Liver (tissue), 9 donors: ENCODE measurements around the gene NIT1. TPM values are rescaled to one million over a fixed set of nuclear protein-coding genes. Genes with fewer than 3 reads are reported as not detected.

Experiments
- DNase-seq: peaks from one replicate; pipeline ENCODE4 v3.0.0-alpha.2; 2017; ENCODE audit warnings: low spot score
- H3K27ac ChIP-seq, 2 donors: one replicate each; pipeline ENCODE4 v1.7.0; 2013; ENCODE audit warnings: inconsistent platforms in 2 of 2, low read length in 2 of 2, control low read depth in 1 of 2, low read depth in 1 of 2, mild to moderate bottlenecking in 1 of 2
- H3K27me3 ChIP-seq, 4 donors: one replicate each; pipeline versions ENCODE4 v1.6.1 to v1.7.0; 2013; ENCODE audit warnings: low read length in 3 of 4, inconsistent platforms in 1 of 4, mild to moderate bottlenecking in 1 of 4, moderate library complexity in 1 of 4; ENCODE audit not compliant: control insufficient read depth in 4 of 4, insufficient read depth in 4 of 4
- H3K36me3 ChIP-seq, 4 donors: one replicate each; pipeline versions ENCODE4 v1.6.1 to v1.7.0; 2013; ENCODE audit warnings: low read length in 3 of 4, mild to moderate bottlenecking in 3 of 4, low read depth in 1 of 4, moderate library complexity in 1 of 4; ENCODE audit not compliant: control insufficient read depth in 4 of 4, insufficient read depth in 3 of 4
- H3K4me1 ChIP-seq, 4 donors: one replicate each; pipeline versions ENCODE4 v1.6.1 to v1.7.0; 2013; ENCODE audit warnings: low read length in 3 of 4, mild to moderate bottlenecking in 3 of 4, moderate library complexity in 1 of 4; ENCODE audit not compliant: control insufficient read depth in 4 of 4, insufficient read depth in 4 of 4
- H3K4me3 ChIP-seq, 3 donors: one replicate each; pipeline versions ENCODE4 v1.6.1 to v1.7.0; 2013; ENCODE audit warnings: low read length in 3 of 3, control low read depth in 1 of 3, low read depth in 1 of 3, mild to moderate bottlenecking in 1 of 3
- H3K9ac ChIP-seq, 2 donors: one replicate each; pipeline ENCODE4 v1.7.0; 2013; ENCODE audit warnings: low read length in 2 of 2, mild to moderate bottlenecking in 2 of 2, moderate library complexity in 2 of 2, control low read depth in 1 of 2, low read depth in 1 of 2
- H3K9me3 ChIP-seq, 4 donors: one replicate each; pipeline versions ENCODE4 v1.6.1 to v1.7.0; 2013; ENCODE audit warnings: low read length in 3 of 4; ENCODE audit not compliant: control insufficient read depth in 4 of 4
- ATF3 ChIP-seq: IDR thresholded peaks from 2 replicates; pipeline ENCODE4 v1.6.1; 2016; ENCODE audit warnings: antibody characterized with exemption
- CTCF ChIP-seq: fragments of 150-350 bp; IDR thresholded peaks from 2 replicates; pipeline ENCODE4 v1.5.1; 2017; ENCODE audit warnings: improper control_type of control experiment, low read depth, low read length; ENCODE audit not compliant: missing input control
- FOXA1 ChIP-seq: IDR thresholded peaks from 2 replicates; pipeline ENCODE4 v1.6.1; 2016; ENCODE audit warnings: antibody characterized with exemption
- FOXA2 ChIP-seq: IDR thresholded peaks from 2 replicates; pipeline ENCODE4 v1.6.1; 2016; ENCODE audit warnings: antibody characterized with exemption
- GABPA ChIP-seq, 2 donors: IDR thresholded peaks in 1 of 2; conservative IDR thresholded peaks in 1 of 2; 2 replicates each; pipeline ENCODE4 v1.6.1; 2016; ENCODE audit warnings: antibody characterized with exemption in 2 of 2, mild to moderate bottlenecking in 1 of 2, moderate library complexity in 1 of 2
- JUND ChIP-seq, 2 donors: IDR thresholded peaks; 2 replicates each; pipeline ENCODE4 v1.6.1; 2016; ENCODE audit warnings: antibody characterized with exemption in 2 of 2
- MAX ChIP-seq: IDR thresholded peaks from 2 replicates; pipeline ENCODE4 v1.6.1; 2016; ENCODE audit warnings: antibody characterized with exemption
- NR2F2 ChIP-seq: IDR thresholded peaks from 2 replicates; pipeline ENCODE4 v1.6.1; 2016; ENCODE audit warnings: antibody characterized with exemption
- RAD21 ChIP-seq, 2 donors: IDR thresholded peaks; 2 replicates each; pipeline ENCODE4 v1.6.1; 2016; ENCODE audit warnings: antibody characterized with exemption in 2 of 2, mild to moderate bottlenecking in 2 of 2
- RXRA ChIP-seq, 2 donors: IDR thresholded peaks; 2 replicates each; pipeline ENCODE4 v1.6.1; 2017 to 2018; ENCODE audit warnings: antibody characterized with exemption in 2 of 2, mild to moderate bottlenecking in 1 of 2
- SP1 ChIP-seq: IDR thresholded peaks from 2 replicates; pipeline ENCODE4 v1.6.1; 2018; ENCODE audit warnings: antibody characterized with exemption, mild to moderate bottlenecking
- TAF1 ChIP-seq: conservative IDR thresholded peaks from 2 replicates; pipeline ENCODE4 v1.6.1; 2016; ENCODE audit warnings: antibody characterized with exemption, mild to moderate bottlenecking
- YY1 ChIP-seq: IDR thresholded peaks from 2 replicates; pipeline ENCODE4 v1.6.1; 2016; ENCODE audit warnings: antibody characterized with exemption, mild to moderate bottlenecking
- ZBTB33 ChIP-seq: IDR thresholded peaks from 2 replicates; pipeline ENCODE4 v1.6.1; 2016; ENCODE audit warnings: antibody characterized with exemption
- WGBS: extraction: QIAGEN DNeasy Blood & Tissue Kit; methylation state at CpG from one replicate; pipeline ENCODE4 v1.1.7; 2013; 5-methylcytosine and 5-hydroxymethylcytosine counted together
- polyA plus RNA-seq, 2 donors: library from polyadenylated mRNA; stranded (reverse) in 1 of 2; unstranded in 1 of 2; fragments of 200-250 nt in 1 of 2; fragments of >200 nt in 1 of 2; fragmentation: Nextera tagmentation in 1 of 2; extraction: Ambion mirVana in 1 of 2; gene quantifications; one replicate each; pipeline versions ENCODE4 v1.2.1 to v1.2.3, GENCODE V29; 2013 to 2015
- total RNA-seq, 2 donors: library from RNA; depleted of rRNA; stranded (reverse); fragments of >200 nt; gene quantifications; one replicate each; pipeline ENCODE4 v1.2.3, GENCODE V29; 2014
- donor health status: healthy.
- donor health status: healthy.
- donor health status: healthy.
- donor health status: healthy.
- donor health status: healthy.

Gene NIT1
- total and polyA plus RNA-seq, 4 donors = 17.8 to 45.8 (median 39.3) TPM

- no peak for TF ChIP-seq YY1
These were observed 23.0 kb downstream of the NIT1 start (continued) for GRCh38 chr1:161140755-161141400.

- no peaks in the 10 kb centered on the region for H3K9me3 ChIP-seq
- no peak overlapping the region for H3K4me3 ChIP-seq
- H3K27me3 ChIP-seq = no peaks in the 10 kb centered on the region
- no peak for DNase-seq
- no peaks in the 10 kb centered on the region for H3K4me1 ChIP-seq
- no peak overlapping the region for H3K9ac ChIP-seq
- no peaks in the 10 kb centered on the region for H3K36me3 ChIP-seq
- H3K27ac ChIP-seq = no peak overlapping the region
- WGBS = 85% methylated on average over 3 of the region's 3 CpGs
- TF ChIP-seq MAX = no peak
- TF ChIP-seq NR2F2 = no peak
- no peak for TF ChIP-seq GABPA (IDR thresholded peaks at IDR 0.05 in 1 of 2, conservative IDR thresholded peaks at IDR 0.05 in 1 of 2)
- no peak for TF ChIP-seq FOXA1
- no peak for TF ChIP-seq SP1
- no peak for TF ChIP-seq FOXA2
- TF ChIP-seq ZBTB33 = no peak
- TF ChIP-seq RAD21 (IDR thresholded peaks at IDR 0.05) = no peak
- TF ChIP-seq ATF3 = no peak
- no peak for TF ChIP-seq JUND (IDR thresholded peaks at IDR 0.05)
- TF ChIP-seq RXRA (IDR thresholded peaks at IDR 0.05) = no peak
These were observed 27.9 kb downstream of the NIT1 start for GRCh38 chr1:161145832-161146231.

- H3K27me3 ChIP-seq = no peaks in the 10 kb centered on the region
- no peak for DNase-seq
- 23% methylated on average over 9 of the region's 9 CpGs for WGBS
- peaks cover 0 to 6% (median 2%) of the 10 kb centered on the region in 4 donors for H3K36me3 ChIP-seq
- H3K9me3 ChIP-seq = no peaks in the 10 kb centered on the region
- no peak overlapping the region for H3K27ac ChIP-seq
- peak overlapping the region in 1 of 2 donors; percentile 99 for H3K9ac ChIP-seq
- TF ChIP-seq MAX (no peak), TAF1 (no peak), SP1 (no peak), RXRA (IDR thresholded peaks at IDR 0.05) (no peak), YY1 (no peak), CTCF (no peak), FOXA1 (no peak), JUND (IDR thresholded peaks at IDR 0.05) (no peak), RAD21 (IDR thresholded peaks at IDR 0.05) (no peak)
- peak overlapping the region; percentile 57 to 99 (median 99) for H3K4me3 ChIP-seq
- peaks cover 0 to 11% (median 1%) of the 10 kb centered on the region in 4 donors for H3K4me1 ChIP-seq
These were observed 35.3 kb downstream of the NIT1 start for GRCh38 chr1:161153176-161153575.
